DMS114 treated with DMSO at 0.1 percent for 48 hours (cell line): ENCODE measurements around the gene MEF2B.
"Not testable (repeated sequence)": the region's sequence is repeated elsewhere in the genome, so short reads cannot be mapped to it uniquely, and the experiment has no call there.

Experiments used
- DNase-seq: peaks from one replicate; lab custom pipeline; 2025; ENCODE audit not compliant: unreplicated experiment; lab: John Stamatoyannopoulos, UW

Gene MEF2B

DNA sequence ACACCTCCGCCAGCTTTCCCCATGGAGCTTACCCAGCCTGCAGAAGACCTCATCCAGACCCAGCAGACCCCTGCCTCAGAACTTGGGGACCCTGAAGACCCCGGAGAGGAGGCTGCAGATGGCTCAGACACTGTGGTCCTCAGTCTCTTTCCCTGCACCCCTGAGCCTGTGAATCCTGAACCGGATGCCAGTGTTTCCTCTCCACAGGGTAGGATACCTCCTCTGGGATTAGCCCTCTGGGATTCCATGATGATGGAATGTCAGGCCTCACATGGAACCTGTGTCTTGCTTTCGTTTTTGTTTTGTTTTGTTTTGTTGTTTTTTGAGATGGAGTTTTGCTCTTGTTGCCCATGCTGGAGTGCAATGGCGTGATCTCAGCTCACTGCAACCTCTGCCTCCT, 23.9 kb upstream of the MEF2B start:
- DNase-seq: no peak

DNA sequence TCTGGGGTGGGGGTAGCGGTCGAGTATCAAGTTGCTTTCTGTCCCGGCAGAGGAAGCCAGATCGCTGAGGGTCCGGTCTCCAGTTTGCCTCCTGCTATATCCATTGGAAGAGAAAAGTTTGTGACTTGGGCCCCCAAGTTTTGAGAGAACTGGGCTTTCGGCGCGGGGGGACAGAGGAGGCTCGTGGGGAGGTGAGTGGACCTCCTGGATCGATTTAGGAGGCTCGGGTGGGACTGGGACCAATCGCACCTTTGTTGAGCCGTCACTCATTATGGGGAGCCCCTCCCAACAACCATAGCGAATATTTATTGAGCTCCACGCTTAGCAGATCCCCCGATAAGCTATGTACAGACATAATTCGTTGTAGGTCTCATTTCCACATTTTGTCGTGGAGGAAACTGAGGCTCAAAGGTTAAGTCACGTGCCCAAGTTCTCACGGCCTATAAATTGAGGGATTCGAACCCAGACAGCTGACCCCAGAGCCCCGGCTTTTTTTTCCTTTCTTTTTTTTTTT, 22.9 kb upstream of the MEF2B start:
- no peak for DNase-seq

DNA sequence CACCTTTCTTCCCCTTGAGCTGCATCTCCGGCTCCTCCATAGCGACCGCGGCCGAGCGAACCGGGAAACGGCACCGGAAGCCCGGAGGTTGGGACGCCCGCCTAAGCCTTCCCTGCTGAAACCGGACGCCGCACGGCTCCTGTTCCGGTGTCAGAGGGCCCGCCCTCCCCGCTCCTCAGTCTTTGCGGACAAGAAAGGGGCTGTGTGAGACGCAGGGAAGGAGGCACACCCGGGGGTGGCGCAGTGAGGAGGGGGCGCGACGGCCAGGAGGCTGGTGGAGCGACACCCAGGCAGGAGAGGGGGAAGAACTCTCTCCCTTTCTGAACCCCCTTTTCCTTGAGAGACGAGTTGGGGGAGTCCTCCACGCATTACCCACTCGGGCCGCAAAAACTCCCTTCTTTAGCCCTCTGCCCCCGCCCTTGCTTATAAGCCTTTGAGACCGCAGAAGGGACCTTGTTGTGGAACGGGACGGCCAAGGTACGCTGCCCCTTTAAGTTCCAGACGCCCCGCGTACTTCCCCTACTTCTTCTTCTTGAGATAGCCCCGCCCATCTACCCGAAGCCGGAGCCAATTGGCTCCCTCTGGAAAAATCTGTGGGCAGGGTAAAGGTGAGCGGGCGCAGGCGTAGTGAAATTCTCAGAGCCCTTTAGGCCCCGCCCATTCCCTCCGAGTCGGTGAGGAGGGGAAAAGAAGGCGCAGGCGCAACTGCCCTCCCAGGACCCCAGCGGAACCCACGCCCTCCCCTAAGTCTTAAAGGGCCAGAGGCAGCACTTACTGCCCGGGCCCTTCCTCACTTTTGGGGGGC, 22.2 kb upstream of the MEF2B start, which contains the start of the genes BORCS8 and RFXANK:
Gene BORCS8 (minus strand): TSS at position 75 of the 805 bp plus-strand sequence. CDS start 35 bp downstream, at position 40.
Gene RFXANK (plus strand): TSS at position 181 of the 805 bp plus-strand sequence. CDS start 1,689 bp downstream, outside the sequence.
- DNase-seq: peak; percentile 99

DNA sequence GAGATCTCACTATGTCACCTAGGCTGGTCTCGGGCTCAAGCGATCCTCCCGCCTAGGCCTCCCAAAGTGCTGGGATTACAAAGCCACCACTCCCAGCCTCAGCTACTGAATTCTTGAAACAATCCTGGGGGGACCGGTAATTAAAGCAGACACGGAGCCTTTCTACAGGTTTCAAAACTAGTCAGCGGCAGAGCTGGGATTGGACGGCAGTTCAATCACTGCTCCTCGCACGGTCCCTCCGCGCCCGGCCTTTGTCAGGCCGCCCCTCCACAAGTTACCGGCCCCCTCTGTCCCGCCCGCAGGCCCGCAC, 21.7 kb upstream of the MEF2B start:
- no peak for DNase-seq

DNA sequence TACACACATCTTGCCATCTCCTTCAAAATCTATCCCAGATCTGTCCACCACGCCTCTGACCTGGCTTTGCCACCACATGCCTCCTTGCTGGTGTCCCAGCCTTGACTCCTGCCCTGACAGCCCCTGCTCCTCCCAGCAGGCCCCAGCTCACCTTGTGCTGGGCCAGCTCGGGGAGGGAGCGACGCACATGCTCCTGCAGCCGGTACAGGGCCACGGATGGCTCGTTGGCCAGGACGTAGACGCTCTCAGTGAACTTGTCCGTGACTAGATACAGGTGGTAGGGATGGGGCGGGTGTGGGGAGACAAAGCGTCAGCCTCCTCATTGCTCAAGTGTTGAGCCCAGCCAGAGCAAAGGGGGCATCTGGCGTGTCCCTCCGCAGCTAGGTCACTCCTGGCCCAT, 16.7 kb upstream of the MEF2B start:
- no peak for DNase-seq

- no peak for DNase-seq
Measured at GRCh38 chr19:19185853-19186740, 16.0 kb upstream of the MEF2B start.

DNA sequence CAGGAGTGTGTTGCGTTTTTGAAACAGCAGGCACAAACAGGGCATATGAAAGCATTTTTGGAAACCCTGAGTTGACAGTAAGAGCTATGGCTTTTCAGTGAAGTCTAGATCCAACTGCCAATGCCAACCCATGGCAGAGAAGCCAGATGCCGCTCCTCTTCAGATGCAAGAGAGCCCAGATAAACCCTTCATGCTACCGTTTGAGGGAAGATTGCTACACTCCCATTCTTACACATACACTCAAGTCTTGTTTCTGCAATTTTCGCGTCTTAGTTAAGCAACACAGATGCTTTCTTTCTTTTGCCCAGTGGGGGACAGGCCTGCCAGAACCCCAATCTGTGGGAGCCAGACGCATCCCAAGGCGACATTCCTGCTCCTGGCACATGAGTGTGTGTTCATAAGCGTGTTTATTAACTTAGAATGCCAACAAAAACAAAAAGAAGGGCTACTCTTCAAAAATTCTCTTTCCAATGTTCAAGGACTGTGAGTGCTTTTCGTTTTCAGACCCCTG, 11.5 kb upstream of the MEF2B start:
- DNase-seq: no peak

- DNase-seq: no peak
Measured at GRCh38 chr19:19179548-19180441, 9.7 kb upstream of the MEF2B start.

DNA sequence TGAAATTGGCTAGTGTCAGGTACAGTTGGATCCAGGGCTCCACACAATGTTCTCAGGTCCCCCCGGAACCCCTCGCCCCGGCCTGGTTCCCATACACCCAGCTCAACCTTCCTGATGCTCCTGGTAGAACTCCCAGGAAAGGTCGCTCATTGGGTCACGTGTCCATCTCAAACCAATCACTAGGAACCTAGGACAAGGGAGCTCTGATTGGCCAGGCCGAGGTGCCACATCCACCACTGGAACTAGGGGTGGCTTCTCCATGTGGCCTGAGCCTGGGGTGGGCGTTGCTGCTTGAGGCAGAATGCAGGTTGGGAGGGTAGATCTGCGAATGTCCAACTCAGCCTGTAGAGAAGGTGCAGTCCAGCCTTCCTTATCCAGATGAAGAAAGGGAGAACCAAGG, 6.9 kb upstream of the MEF2B start:
- no peak for DNase-seq

- DNase-seq: not testable (repeated sequence)
Measured at GRCh38 chr19:19173243-19173642, 3.2 kb upstream of the MEF2B start.

DNA sequence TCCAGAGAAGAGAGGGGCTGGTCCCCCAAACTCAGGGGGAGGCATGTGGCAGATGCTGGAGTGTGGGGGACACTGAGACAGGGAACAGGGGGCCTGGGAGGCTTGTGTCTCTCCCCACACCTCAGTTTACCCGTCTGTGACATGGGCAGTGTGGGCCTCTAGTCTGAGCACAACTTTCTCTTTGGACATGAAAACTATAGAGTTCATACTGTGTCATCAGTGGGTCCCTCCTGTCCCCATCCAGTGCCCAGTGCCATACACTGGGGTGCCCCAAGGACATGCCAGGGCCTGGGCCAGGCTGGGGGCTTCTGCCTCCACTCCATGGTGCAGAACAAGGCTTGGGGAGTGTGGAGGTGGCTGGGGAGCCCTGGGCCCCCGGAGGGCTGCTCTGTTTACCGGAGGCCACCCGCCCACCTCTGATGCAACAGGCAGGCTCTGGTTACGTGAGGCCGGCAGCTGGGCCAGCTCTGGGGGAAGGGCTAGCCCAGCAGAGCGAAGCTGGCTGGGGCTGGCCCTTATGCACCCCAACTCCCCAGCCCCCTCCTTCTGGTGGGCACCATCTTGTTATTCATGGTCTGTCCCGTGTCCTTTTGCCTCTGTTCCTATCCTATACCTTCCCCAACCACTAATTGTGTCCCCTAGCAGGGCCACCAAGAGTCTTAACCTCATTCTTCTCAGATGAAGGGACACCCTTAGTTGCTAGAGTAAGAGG, 1.9 kb upstream of the MEF2B start:
- no peak for DNase-seq

DNA sequence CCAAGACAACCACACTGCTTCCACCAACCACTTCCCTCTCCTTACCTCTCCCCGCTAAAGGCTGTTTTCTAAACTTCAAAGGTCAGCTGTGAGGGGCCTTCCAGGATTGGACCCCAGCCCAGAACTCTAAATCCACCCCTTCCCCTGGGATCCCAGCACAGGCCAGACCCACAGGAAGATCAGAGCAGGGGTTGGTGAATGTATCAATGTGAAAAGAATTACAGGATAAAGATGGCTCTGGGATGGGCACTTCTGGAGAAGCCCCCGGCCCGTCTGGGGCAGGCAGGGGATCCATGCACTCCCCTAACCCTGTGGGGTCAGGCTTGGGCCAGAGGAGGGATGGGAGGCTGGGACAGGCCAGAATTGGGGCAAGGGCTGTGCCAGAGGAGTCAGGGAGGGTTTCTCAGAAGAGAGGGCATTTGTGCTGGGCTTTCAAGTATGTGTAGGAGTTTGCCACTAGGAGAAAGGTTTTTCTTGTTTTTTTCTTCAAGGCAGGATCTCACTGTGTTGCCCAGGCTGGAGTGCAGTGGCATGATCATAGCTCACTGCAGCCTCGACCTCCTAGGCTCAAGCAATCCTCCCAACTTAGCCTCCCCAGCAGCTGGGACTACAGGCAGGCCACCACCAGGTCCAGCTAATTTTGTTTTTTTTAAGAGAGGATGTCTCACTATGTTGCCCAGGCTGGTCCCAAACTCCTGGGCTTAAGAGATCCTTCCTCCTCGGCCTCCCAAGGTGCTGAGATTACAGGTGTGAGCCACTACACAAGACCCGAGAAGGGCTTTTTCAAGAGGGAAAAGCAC, 1.0 kb upstream of the MEF2B start:
- no peak for DNase-seq

DNA sequence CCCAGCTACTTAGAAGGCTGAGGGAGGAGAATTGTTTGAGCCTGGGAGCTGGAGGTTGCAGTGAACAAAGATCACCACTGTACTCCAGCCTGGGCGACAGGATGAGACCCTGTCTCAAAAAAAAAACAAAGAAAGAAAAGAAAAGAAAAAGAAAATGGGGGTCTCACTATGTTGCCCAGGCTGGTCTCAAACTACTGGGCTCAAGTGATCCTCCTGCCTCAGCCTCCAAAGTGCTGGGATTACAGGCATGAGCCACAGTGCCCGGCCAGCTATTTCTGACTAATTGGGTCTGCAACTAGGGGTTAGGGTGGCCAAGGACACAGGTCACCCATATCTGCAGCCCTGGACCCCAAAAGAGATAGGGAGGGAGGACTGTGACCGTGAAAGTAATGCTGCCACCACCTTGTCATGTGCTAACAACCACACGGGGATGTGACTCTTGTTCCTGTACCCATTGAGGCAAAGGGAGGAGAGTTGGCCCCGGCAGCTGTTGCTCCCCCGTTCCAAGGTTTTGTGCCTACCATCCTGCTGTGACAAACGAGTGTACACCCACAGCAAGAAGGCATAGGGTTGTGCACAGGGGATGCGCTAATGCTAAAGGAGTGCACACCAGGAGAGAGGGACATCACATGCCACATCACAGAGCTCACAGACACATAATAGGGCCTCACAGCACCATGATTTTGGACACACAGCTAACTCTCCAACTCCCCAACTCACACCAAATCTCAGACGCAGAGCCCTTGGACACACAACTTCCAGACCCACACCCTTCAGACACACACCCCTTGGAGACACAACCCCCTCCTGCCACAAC, 619 bp downstream of the MEF2B start:
- no peak for DNase-seq

DNA sequence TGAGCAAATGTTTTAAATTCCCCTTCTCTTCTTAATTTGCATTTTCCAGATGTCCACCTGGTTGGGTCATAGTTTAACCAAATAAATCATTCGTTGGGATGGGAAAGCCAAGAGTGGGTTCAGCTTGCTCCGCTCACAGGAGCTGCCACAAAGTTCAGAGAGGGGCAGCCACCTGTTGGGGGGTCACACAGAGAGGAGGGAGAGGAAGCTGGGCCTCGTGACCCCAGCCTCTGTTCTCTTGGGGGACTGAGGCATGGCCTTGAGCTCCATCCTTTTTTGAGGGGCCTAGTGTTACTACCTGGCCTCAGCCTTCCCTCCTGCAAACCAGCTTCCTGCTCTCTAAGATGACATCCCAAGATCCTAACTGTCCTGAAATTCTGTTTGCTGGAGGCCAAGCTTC, 2.5 kb downstream of the MEF2B start:
- no peak for DNase-seq

GRCh38 chr19:19165396-19165795, 4.7 kb downstream of the MEF2B start:
- no peak for DNase-seq

DNA sequence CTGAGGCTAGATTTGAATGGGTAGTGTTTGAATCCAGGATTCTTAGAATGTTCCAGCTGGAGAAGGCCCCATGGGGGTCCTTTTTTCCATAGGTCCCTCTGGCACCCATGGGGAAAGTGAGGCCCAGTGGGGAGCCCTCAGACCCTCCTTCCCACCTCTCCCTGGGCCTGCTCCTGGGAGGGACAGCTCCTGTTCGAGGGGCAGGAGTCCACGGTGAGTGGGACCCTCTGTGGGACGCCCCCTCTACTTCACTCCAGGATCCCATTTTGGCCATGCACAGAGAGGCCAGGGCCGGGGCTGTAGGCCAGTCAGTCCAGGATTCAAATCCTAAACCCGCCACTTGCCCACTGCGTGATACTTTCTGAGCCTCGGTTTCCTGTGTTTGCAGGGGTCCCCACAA, 7.6 kb downstream of the MEF2B start:
- no peak for DNase-seq

DNA sequence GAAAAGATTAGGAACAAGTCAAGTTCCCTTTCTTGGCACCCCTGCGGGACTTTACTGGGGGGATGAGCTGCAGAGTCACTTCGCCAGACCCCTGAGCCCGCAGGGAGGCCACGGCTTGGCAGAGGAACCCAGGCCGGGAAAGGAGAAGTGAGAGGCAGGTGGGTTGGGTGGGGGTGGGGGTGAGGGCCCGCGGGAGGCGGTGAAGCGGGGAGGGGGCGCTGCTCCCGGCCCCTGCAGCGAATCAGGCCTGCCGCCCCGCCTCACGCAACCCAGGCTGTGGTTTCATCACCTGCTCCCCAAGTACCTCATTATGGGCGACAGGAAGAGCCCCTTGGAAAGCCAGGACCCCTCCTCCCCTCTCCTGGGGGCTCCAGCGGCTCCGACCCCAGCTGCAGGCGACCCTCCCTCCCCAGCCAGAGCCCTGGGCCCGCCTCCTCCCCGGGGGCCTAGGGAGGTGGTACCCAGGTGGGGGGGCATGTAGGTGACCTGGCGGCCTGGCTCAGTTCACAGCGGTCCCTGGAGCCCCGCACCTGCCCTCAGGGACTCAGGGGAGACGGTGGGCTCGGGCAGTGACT, 9.5 kb downstream of the MEF2B start:
- no peak for DNase-seq

- DNase-seq: no peak
Measured at GRCh38 chr19:19159534-19159933, 10.5 kb downstream of the MEF2B start.
